ENCODE data around the gene FEM1A. TPM values are rescaled to one million over a fixed set of nuclear protein-coding genes. Genes with fewer than 3 reads are reported as not detected.

The FEM1A gene
- total and polyA plus RNA-seq, 9 of the 15 experiments (the other 6 are each of a cell fraction or from before 2014, with no cell fraction given), result 0.08 to 19.0 (median 6.8) TPM

GRCh38 chr19:4807188-4807587, 15.7 kb downstream of the FEM1A start (continued):
- TF ChIP-seq BMI1 (IDR thresholded peaks at IDR 0.05; ENCODE audit: low read length) (no peak), SRSF3 (IDR thresholded peaks at IDR 0.05; ENCODE audit: insufficient read depth, low read length) (no peak)

GRCh38 chr19:4811328-4812131, 20.0 kb downstream of the FEM1A start:
- Histone ChIP-seq H3K9me3 (replicated peaks; ENCODE audit: control insufficient read depth, insufficient read depth, low read depth, low read length) (no peaks in the 10 kb centered on the region), H4K20me1 (replicated peaks; ENCODE audit: control insufficient read depth, insufficient read depth, low read length) (no peaks in the 10 kb centered on the region), H3K4me1 (replicated peaks in 1 of 2; ENCODE audit: control insufficient read depth in 2 of 2, insufficient read depth in 2 of 2, low read length in 2 of 2) (peaks cover 10 to 22% of the 10 kb centered on the region in 2 experiments; a peak in 4 of 5 replicates), H2AFZ (ENCODE audit: low read depth, low read length) (no peak overlapping the region), H3K27me3 (ENCODE audit: control insufficient read depth in 2 of 2, insufficient read depth in 2 of 2, low read length in 2 of 2) (no peaks in the 10 kb centered on the region), H3K9me1 (ENCODE audit: control insufficient read depth, insufficient read depth, low read length) (no peaks in the 10 kb centered on the region), H3K36me3 (ENCODE audit: control insufficient read depth, insufficient read depth, low read length) (peaks cover 7% of the 10 kb centered on the region; the same call in 1 of the 3 replicates), H3K79me2 (ENCODE audit: control insufficient read depth, insufficient read depth, low read length) (no peaks in the 10 kb centered on the region), H3K27ac (ENCODE audit: extremely low read depth, low read depth, low read length) (no peak overlapping the region), H3K9ac (ENCODE audit: insufficient read depth in 1 of 2, low read depth in 2 of 2, low read length in 2 of 2) (no peak overlapping the region; a peak in 1 of 4 replicates), H3K4me3 (no peak overlapping the region), H3K4me2 (ENCODE audit: insufficient read depth, low read length) (no peak overlapping the region)
- ChIA-PET CTCF (ENCODE audit: low intra/inter-chr PET ratio) (interaction anchor here (0.5 to 3.5 kb wide), 7 partner anchors 8 to 685 kb away, joined by 3 to 47 read pairs (median 3); no protein-coding TSS in a partner anchor), POLR2A (interaction anchor here (0.6 kb wide), 1 partner anchor 116 kb away, joined by 3 read pairs; no protein-coding TSS in a partner anchor)
- peak; percentile 82 for ATAC-seq
- BruUV-seq (replicated peaks), result no TSS peak
- in situ Hi-C loops (cut with MboI) (no loop called here), intact Hi-C loops (cut with micrococcal nuclease) (loop anchor here (1.0 kb wide), 1 partner anchor 40 kb away; no protein-coding TSS in a partner anchor)
- FAIRE-seq, result peak; percentile 56
- 36% methylated on average over 9 of the region's 12 CpGs for whole genome bisulfite sequencing (ENCODE audit: insufficient coverage, low coverage, missing lambda C conversion rate)
- DNase-seq (ENCODE audit: extremely low read depth in 1 of 4, low spot score in 3 of 4), result peak; percentile 72 to 88 (median 75)
- TF ChIP-seq ZNF274 (IDR thresholded peaks at IDR 0.05; ENCODE audit: borderline replicate concordance, low read depth, low read length) (no peak), ZFP36 (IDR thresholded peaks at IDR 0.05; ENCODE audit: low read depth, low read length, partially characterized antibody) (peak; percentile 90), REST (IDR thresholded peaks at IDR 0.05; ENCODE audit: borderline replicate concordance) (peak; percentile 68; the same call in 1 of the 2 replicates), REST (CRISPR knock-in tag; IDR thresholded peaks at IDR 0.05; ENCODE audit: low read depth) (no peak), PHF20 (IDR thresholded peaks at IDR 0.05; ENCODE audit: partially characterized antibody) (peak; percentile 22), ZBTB7A (IDR thresholded peaks at IDR 0.05; ENCODE audit: borderline replicate concordance, control insufficient read depth, low read depth, low read length) (peak; percentile 80; the same call in 1 of the 2 replicates), NFATC3 (IDR thresholded peaks at IDR 0.05) (no peak), RCOR1 (IDR thresholded peaks at IDR 0.05; ENCODE audit: borderline replicate concordance in 1 of 2, low read depth in 2 of 2, low read length in 2 of 2) (peak; percentile 18 to 51; a peak in 1 of 4 replicates), ELF4 (CRISPR knock-in tag; IDR thresholded peaks at IDR 0.05) (0 out of 2 replicates have a peak, but pooled peaks have one; percentile 14)
